Neural progenitor cell (in vitro differentiated cells): ENCODE measurements around the gene SPEF1. TPM values are rescaled to one million over a fixed set of nuclear protein-coding genes. Genes with fewer than 3 reads are reported as not detected.

Experiments
- DNase-seq: peaks from one replicate; pipeline ENCODE4 v3.0.0-alpha.2; 2016; ENCODE audit warnings: low spot score
- H2AFZ ChIP-seq: fragments of 200-600 bp; sonication (generic); replicated peaks from 2 replicates; pipeline ENCODE4 v1.6.1; 2016; ENCODE audit warnings: antibody characterized with exemption
- H3F3A ChIP-seq: fragments of 200-600 bp; sonication (generic); 2 replicates; pipeline ENCODE4 v1.6.1; 2016; ENCODE audit warnings: antibody characterized with exemption, low read depth
- H3K27ac ChIP-seq: fragments of 200-600 bp; sonication (generic); 2 replicates; pipeline ENCODE4 v1.5.1; 2016; ENCODE audit warnings: mild to moderate bottlenecking
- H3K27me3 ChIP-seq: fragments of 200-600 bp; sonication (generic); 2 replicates; pipeline ENCODE4 v1.6.1; 2016; ENCODE audit warnings: mild to moderate bottlenecking, moderate library complexity
- H3K36me3 ChIP-seq: fragments of 200-600 bp; sonication (generic); 2 replicates; pipeline ENCODE4 v1.5.1; 2016
- H3K4me1 ChIP-seq: fragments of 200-600 bp; sonication (generic); 2 replicates; pipeline ENCODE4 v1.6.1; 2016; ENCODE audit warnings: mixed run types
- H3K4me2 ChIP-seq: fragments of 200-600 bp; sonication (generic); 2 replicates; pipeline ENCODE4 v1.6.1; 2016
- H3K4me3 ChIP-seq: fragments of 200-600 bp; sonication (generic); 2 replicates; pipeline ENCODE4 v1.5.1; 2016
- H3K79me2 ChIP-seq: fragments of 200-600 bp; sonication (generic); 2 replicates; pipeline ENCODE4 v1.6.1; 2016; ENCODE audit warnings: low read depth
- H3K9ac ChIP-seq: fragments of 200-600 bp; sonication (generic); 2 replicates; pipeline ENCODE4 v1.6.1; 2016
- H3K9me3 ChIP-seq: fragments of 200-600 bp; sonication (generic); 2 replicates; pipeline ENCODE4 v1.5.1; 2016; ENCODE audit warnings: low read depth
- H4K20me1 ChIP-seq: fragments of 200-600 bp; sonication (generic); 2 replicates; pipeline ENCODE4 v1.6.1; 2016; ENCODE audit warnings: low read depth
- H3K27ac Mint-ChIP-seq: 3 replicates; pipeline ENCODE4 v1.8.0; 2021; ENCODE audit warnings: mixed read lengths
- H3K27me3 Mint-ChIP-seq: 2 replicates; pipeline ENCODE4 v1.8.0; 2022; ENCODE audit warnings: low read depth, mild to moderate bottlenecking, inconsistent platforms, moderate library complexity, mixed read lengths; ENCODE audit not compliant: insufficient read depth
- H3K36me3 Mint-ChIP-seq: 3 replicates; pipeline ENCODE4 v1.8.0; 2021; ENCODE audit warnings: mixed read lengths
- H3K4me1 Mint-ChIP-seq: 3 replicates; pipeline ENCODE4 v1.8.0; 2021; ENCODE audit warnings: mixed read lengths
- H3K4me3 Mint-ChIP-seq: 3 replicates; pipeline ENCODE4 v1.8.0; 2021; ENCODE audit warnings: mild to moderate bottlenecking, moderate library complexity, mixed read lengths
- H3K9me3 Mint-ChIP-seq: 3 replicates; pipeline ENCODE4 v1.8.0; 2020; ENCODE audit warnings: mixed read lengths
- EZH2 ChIP-seq: fragments of 200-600 bp; sonication (generic); IDR thresholded peaks from 2 replicates; pipeline ENCODE4 v1.6.1; 2017; ENCODE audit warnings: antibody characterized with exemption, mild to moderate bottlenecking, moderate library complexity
- EZH2phosphoT487 ChIP-seq: fragments of 200-600 bp; sonication (generic); IDR thresholded peaks from 2 replicates; pipeline ENCODE4 v1.6.1; 2017; ENCODE audit warnings: antibody characterized with exemption
- total RNA-seq: library from RNA; depleted of rRNA; stranded (reverse); fragments of >200 nt; gene quantifications from 2 replicates; pipeline ENCODE4 v1.2.3, GENCODE V29; 2015; ENCODE audit warnings: low replicate concordance
- TF ChIP-seq, protein P1 (sequence below): fragments of 200-600 bp; sonication (generic); IDR thresholded peaks from 2 replicates; pipeline ENCODE4 v1.5.1; 2017; ENCODE audit warnings: antibody characterized with exemption, mild to moderate bottlenecking

Gene SPEF1
- total RNA-seq, 1 donor from 2014 or later = 1.2 TPM

DNA sequence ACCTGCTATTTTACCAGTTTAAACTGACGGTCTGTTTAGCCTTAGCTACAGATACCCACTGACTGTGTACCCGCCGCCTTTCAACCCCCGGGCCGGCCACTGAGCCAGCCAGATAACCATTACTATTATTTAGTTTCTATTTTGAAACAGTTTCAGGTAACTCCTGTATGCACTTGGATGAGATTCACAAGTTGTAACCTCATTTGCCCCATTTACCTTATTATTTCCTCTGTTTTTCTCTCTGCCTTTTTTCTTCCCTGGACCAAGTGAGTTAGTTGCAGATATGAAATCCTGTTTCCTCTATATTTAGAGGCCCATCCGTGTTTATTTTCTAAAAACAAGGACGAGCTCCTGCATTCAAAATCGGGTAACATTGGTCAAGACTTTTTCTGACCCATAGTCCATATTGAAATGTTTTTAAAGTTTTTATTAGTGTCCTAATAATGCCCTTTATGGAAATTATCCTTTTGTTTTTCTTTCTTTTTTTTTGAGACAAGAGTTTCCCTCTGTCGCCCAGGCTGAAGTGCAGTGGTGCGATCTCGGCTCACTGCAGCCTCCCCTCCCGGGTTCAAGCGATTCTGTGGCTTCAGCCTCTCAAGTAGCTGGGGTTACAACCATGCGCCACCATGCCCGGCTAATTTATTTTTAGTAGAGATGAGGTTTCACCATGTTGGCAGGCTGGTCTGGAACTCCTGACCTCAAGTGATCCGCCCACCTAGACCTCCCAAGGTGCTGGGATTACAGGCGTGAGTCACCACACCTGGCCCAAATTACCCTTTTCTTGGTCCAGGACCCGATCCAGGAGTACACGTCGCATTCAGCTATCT lies 39.9 kb upstream of the SPEF1 start:
- Histone ChIP-seq H3K36me3 (no peaks in the 10 kb centered on the region), H3F3A (peaks cover 28% of the 10 kb centered on the region), H3K9ac (peak overlapping the region; percentile 72), H3K4me3 (peak overlapping the region; percentile 88), H3K79me2 (peaks cover 4% of the 10 kb centered on the region), H3K27me3 (no peaks in the 10 kb centered on the region), H3K4me1 (peaks cover 10% of the 10 kb centered on the region), H3K27ac (peak overlapping the region; percentile 21), H2AFZ (peak overlapping the region; percentile 88), H3K9me3 (no peaks in the 10 kb centered on the region), H3K4me2 (peak overlapping the region; percentile 94), H4K20me1 (no peaks in the 10 kb centered on the region)
- TF ChIP-seq EZH2phosphoT487 (no peak), EZH2 (no peak)
- TF ChIP-seq, protein P1, sequence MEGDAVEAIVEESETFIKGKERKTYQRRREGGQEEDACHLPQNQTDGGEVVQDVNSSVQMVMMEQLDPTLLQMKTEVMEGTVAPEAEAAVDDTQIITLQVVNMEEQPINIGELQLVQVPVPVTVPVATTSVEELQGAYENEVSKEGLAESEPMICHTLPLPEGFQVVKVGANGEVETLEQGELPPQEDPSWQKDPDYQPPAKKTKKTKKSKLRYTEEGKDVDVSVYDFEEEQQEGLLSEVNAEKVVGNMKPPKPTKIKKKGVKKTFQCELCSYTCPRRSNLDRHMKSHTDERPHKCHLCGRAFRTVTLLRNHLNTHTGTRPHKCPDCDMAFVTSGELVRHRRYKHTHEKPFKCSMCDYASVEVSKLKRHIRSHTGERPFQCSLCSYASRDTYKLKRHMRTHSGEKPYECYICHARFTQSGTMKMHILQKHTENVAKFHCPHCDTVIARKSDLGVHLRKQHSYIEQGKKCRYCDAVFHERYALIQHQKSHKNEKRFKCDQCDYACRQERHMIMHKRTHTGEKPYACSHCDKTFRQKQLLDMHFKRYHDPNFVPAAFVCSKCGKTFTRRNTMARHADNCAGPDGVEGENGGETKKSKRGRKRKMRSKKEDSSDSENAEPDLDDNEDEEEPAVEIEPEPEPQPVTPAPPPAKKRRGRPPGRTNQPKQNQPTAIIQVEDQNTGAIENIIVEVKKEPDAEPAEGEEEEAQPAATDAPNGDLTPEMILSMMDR = no peak
- peaks cover 31% of the 10 kb centered on the region for H3K4me1 Mint-ChIP-seq
- H3K27me3 Mint-ChIP-seq = peaks cover 2% of the 10 kb centered on the region
- H3K27ac Mint-ChIP-seq = peak overlapping the region; percentile 85
- no peak for DNase-seq
- H3K4me3 Mint-ChIP-seq = peak overlapping the region; percentile 88
- H3K36me3 Mint-ChIP-seq = no peaks in the 10 kb centered on the region
- no peaks in the 10 kb centered on the region for H3K9me3 Mint-ChIP-seq

DNA sequence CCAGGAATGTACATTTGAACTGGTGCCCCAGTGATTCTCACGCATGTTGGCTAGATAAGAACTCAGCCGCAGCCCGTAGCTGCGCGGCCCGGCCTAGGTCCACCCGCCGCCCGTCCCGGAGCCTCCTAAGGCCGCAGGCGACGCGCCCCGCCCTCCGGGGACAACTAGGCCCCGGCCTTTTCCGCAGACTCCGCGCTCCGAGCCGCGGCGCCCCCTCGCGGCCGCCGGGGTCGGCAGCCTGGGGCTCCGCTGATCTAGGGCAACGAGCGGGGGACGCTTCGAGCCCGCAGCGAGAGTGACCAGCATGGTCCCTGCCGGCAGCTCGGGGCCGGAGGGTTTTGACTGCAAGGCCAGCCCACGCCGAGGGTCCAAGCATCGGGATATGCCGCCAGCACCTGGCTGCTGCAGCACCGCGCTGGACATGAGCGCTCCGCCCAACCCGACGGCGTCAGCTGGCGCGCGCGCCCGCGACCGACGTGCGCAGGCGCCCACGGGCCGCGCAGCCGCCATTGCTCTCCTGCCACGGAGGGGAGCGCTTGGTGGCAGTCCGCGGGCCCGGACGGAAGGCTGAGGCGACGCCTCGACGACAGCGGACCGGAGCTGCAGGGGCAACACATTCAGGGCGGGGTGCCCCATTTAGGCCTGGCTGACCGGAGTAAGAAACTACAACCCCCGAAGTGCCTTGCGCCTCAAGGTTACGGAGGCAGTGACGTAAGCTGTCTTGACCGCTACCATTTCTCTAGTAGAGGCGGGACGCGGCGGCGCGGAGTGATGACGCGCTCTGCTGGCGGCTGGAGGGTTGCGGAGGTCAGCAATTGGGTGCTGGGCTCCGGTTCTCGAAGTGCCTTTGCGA lies 39.0 kb upstream of the SPEF1 start, which contains the start of gene AP5S1:
Gene AP5S1, plus strand, starts transcription at position 500 of the 853 bp plus-strand sequence. CDS start 1,571 bp downstream, outside the sequence.
- Mint-ChIP-seq H3K4me1 (peaks cover 33% of the 10 kb centered on the region), H3K9me3 (no peaks in the 10 kb centered on the region), H3K4me3 (peak within 1 kb of the TSS; percentile 88), H3K27ac (peak within 1 kb of the TSS; percentile 85), H3K27me3 (peaks cover 2% of the 10 kb centered on the region), H3K36me3 (no peaks in the 10 kb centered on the region)
- TF ChIP-seq EZH2phosphoT487 = no peak
- peak; percentile 40 for TF ChIP-seq EZH2
- TF ChIP-seq, protein P1 = peak; percentile 99
- Histone ChIP-seq H3K79me2 (peaks cover 4% of the 10 kb centered on the region), H3K4me1 (peaks cover 10% of the 10 kb centered on the region), H3K4me3 (peak within 1 kb of the TSS; percentile 88), H3K9me3 (no peaks in the 10 kb centered on the region), H2AFZ (peak within 1 kb of the TSS; percentile 90), H3K27ac (peak within 1 kb of the TSS; percentile 59), H3K9ac (peak within 1 kb of the TSS; percentile 72), H4K20me1 (no peaks in the 10 kb centered on the region), H3K36me3 (no peaks in the 10 kb centered on the region), H3F3A (peaks cover 28% of the 10 kb centered on the region), H3K27me3 (no peaks in the 10 kb centered on the region), H3K4me2 (peak within 1 kb of the TSS; percentile 94)
- DNase-seq = peak; percentile 99

DNA sequence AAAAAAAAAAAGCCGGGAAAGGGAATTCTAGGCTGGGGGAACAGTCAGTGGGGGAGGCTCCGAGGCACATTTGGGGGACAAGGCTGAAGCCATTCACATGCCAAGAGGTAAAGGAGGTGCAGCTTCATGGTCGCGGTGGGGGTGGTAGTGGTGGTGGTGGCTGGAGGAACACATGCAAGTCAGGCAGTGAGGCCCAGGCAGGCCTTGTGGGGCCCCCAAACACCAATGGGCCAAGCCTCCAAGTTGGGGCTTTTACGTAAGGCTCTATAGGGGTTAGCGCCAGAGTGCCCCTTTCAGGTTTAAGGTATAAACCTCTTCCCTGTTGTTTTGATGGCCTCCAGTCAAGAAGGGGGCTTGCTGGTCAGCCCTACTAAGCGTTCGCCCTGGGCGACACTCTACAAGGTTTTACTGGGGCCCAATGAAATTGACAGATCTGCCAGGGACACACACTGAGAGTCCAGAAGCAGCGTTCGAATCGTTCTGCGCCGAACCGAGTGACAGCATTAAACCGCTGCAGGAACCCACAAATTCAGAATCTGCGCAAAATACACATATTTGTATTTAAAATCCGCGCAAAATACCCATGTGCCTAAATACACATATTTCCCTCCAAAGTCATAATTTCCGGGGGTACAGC lies 38.3 kb upstream of the SPEF1 start:
- Histone ChIP-seq H3K9ac (peak overlapping the region; percentile 24), H4K20me1 (no peaks in the 10 kb centered on the region), H3K79me2 (peaks cover 4% of the 10 kb centered on the region), H3K4me1 (peaks cover 10% of the 10 kb centered on the region), H3K4me2 (peak overlapping the region; percentile 94), H3K36me3 (no peaks in the 10 kb centered on the region), H3K9me3 (no peaks in the 10 kb centered on the region), H2AFZ (peak overlapping the region; percentile 90), H3F3A (peaks cover 28% of the 10 kb centered on the region), H3K27me3 (no peaks in the 10 kb centered on the region), H3K4me3 (peak overlapping the region; percentile 88), H3K27ac (no peak overlapping the region)
- Mint-ChIP-seq H3K27me3 (peaks cover 2% of the 10 kb centered on the region), H3K4me3 (peak overlapping the region; percentile 84), H3K27ac (peak overlapping the region; percentile 72), H3K4me1 (peaks cover 27% of the 10 kb centered on the region), H3K9me3 (no peaks in the 10 kb centered on the region), H3K36me3 (no peaks in the 10 kb centered on the region)
- no peak for DNase-seq
- TF ChIP-seq, protein P1 = no peak
- TF ChIP-seq EZH2 (no peak), EZH2phosphoT487 (no peak)
